GM18861 (cell line): Measurements from ENCODE around the gene MAPRE3.
"Not testable (repeated sequence)": the region's sequence is repeated elsewhere in the genome, so short reads cannot be mapped to it uniquely, and the experiment has no call there.

ENCODE experiments used
- ATAC-seq: cut with Tn5 transposase; IDR thresholded peaks from one replicate; pipeline ENCODE4 v1.9.1; 2021; ENCODE audit not compliant: unreplicated experiment

Gene MAPRE3

GRCh38 chr2:26970244-26970927 is at the start of gene MAPRE3:
Gene MAPRE3 (plus strand): TSS chr2:26970637. CDS start chr2:27022219, 51,582 bp downstream.
- peak; percentile 60 for ATAC-seq

GRCh38 chr2:26921323-26921722 is 49.1 kb upstream of the MAPRE3 start:
- ATAC-seq: no peak

GRCh38 chr2:26922405-26923188 is 47.8 kb upstream of the MAPRE3 start:
- no peak for ATAC-seq

- not testable (repeated sequence) for ATAC-seq
These were observed 47.3 kb upstream of the MAPRE3 start for GRCh38 chr2:26923189-26923466.

- ATAC-seq: no peak
These were observed 45.7 kb upstream of the MAPRE3 start for GRCh38 chr2:26924731-26925099.

- ATAC-seq: no peak
These were observed 45.2 kb upstream of the MAPRE3 start for GRCh38 chr2:26925100-26925791.

- ATAC-seq: no peak
These were observed 43.2 kb upstream of the MAPRE3 start for GRCh38 chr2:26927221-26927620.

GRCh38 chr2:26932974-26933373 is 37.5 kb upstream of the MAPRE3 start:
- ATAC-seq: no peak

GRCh38 chr2:26933431-26934334 is 36.8 kb upstream of the MAPRE3 start:
- ATAC-seq: no peak

- no peak for ATAC-seq
These were observed 36.1 kb upstream of the MAPRE3 start for GRCh38 chr2:26934335-26934724.

- no peak for ATAC-seq
These were observed 35.5 kb upstream of the MAPRE3 start for GRCh38 chr2:26934985-26935384.

- ATAC-seq: no peak
These were observed 33.6 kb upstream of the MAPRE3 start for GRCh38 chr2:26936855-26937254.

GRCh38 chr2:26938399-26939118 is 31.9 kb upstream of the MAPRE3 start:
- no peak for ATAC-seq

- no peak for ATAC-seq
These were observed 30.4 kb upstream of the MAPRE3 start for GRCh38 chr2:26940001-26940400.

- no peak for ATAC-seq
These were observed 29.0 kb upstream of the MAPRE3 start for GRCh38 chr2:26941486-26941885.

GRCh38 chr2:26942543-26943295 is 27.7 kb upstream of the MAPRE3 start:
- ATAC-seq: no peak

- no peak for ATAC-seq
These were observed 24.3 kb upstream of the MAPRE3 start for GRCh38 chr2:26945991-26946750.

- no peak for ATAC-seq
These were observed 23.3 kb upstream of the MAPRE3 start for GRCh38 chr2:26946841-26947784.
